UCSD-AML1 (cell line): ENCODE results near the gene UPK2.
A peak's percentile ranks its signal among the peaks of the same experiment; 100 is the strongest.
"Not testable (repeated sequence)": the region's sequence is repeated elsewhere in the genome, so short reads cannot be mapped to it uniquely, and the experiment has no call there.

Experiments
- DNase-seq: peaks from one replicate; lab custom pipeline; 2025; ENCODE audit not compliant: unreplicated experiment; lab: John Stamatoyannopoulos, UW

UPK2 gene

DNA sequence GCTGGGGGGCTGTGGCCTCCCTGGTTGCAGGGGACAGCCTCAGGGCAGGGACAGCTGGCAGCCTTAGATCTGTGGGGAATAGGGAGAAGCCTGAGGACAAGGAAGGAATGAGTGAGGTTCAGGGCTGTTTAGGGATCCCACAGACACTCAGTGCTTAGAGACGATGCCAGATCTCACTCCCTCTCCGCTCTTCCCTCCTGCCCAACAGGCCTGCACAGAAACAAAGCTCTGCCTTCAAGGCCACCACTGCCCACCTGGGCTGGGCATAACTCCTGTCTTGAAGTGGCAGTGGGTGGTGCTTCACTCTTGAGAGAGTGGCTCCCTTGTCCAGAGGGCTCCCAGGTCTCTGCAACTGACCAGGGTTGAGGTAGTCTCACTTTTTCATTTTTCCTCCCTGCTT lies 28.7 kb downstream of the UPK2 start:
- no peak for DNase-seq

DNA sequence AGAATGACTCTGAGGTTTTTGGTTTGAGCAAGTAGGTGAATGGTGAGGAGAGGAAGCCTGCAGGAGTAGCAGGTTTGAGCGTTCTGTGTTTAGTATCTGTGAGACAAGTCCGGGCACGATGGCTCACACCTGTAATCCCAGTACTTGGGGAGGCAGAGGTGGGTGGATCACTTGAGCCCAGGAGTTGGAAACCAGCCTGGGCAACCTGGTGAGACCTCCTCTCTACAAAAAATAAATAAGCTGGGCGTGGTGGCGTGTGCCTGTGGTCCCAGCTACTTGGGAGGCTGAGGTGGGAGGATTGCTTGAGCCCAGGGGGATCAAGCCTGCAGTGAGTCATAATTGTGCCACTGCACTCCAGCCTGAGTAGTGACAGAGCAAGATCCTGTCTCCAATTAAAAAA lies 32.2 kb downstream of the UPK2 start:
- no peak for DNase-seq

DNA sequence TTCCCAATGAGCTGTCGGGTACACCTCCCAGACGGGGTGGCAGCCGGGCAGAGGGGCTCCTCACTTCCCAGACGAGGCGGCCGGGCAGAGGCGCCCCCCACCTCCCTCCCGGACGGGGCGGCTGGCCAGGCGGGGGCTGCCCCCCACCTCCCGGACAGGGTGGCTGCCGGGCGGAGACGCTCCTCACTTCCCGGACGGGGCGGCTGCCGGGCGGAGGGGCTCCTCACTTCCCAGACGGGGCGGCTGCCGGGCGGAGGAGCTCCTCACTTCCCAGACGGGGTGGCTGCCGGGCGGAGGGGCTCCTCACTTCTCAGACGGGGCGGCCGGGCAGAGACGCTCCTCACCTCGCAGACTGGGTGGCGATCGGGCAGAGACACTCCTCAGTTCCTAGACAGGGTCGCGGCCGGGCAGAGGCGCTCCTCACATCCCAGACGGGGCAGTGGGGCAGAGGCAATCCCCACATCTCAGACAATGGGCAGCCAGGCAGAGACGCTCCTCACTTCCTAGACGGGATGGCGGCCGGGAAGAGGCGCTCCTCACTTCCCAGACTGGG lies 35.5 kb downstream of the UPK2 start:
- DNase-seq = not testable (repeated sequence)

DNA sequence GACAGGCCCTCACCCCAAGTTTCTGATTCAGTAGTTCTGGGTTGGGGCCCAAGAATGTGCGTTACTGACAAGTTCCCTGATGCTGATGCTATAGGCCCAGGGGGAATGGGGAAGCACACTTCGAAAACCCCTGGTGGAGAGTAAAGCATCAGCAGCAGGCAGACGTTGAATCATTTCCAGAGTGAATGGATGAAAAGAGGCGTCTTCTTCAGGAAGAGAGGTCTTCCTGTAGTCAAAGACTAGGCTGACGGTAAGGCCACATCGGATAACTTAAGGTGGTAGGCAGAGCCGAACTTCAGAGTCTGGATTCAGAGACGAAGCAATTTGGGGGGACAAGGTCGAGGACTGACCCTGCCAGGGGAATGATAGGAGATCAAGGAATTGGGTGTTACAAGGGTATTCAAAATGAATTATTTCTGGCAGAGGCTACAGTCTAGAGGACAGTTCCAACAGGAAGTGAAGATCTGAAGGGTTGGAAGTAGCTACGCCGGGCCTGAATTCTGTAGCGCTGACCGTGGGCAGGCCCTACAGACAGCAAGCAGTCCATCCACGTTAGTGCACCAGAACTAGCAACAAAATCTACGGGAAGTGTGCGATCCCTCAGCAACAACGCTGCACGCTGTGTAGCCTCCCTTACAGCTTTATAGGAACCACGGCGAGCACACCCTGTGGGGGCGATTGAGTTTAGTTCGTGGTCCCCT lies 41.0 kb downstream of the UPK2 start:
- peak; percentile 44 for DNase-seq

DNA sequence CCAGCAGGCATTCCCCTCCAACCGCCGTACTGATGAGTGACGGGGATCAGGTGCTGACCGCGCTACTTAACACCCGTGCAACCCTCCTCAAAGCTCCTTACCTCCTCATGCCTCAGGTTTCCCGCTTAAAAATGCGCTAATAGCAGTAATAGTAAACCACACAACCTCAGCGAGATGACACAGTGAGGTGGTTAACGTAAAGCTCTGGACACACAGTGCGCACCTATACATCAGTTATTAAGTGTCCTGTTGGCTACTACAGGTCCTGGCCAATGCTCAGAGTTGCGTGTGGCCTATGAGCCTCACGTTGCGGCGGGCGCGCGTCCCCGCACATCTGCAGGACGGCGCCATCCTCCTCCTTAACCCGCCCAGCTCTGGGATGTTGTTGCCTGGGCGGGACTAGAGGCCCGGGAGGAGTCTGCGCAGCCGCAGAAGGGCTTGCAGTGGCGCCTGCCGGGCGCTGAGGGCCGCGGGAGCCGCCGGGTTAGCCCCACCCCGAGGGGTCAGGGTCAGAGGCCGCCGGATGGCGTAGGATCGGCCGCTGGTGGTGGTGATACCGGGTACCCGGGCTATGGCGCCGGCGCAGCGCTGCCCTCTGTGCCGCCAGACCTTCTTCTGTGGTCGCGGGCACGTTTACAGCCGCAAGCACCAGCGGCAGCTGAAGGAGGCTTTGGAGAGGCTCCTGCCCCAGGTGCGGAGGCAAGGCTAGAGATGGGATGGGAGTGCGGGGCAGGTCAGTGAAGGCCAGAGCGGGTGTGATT lies 41.7 kb downstream of the UPK2 start, which contains the start of gene CENATAC:
TSS of gene CENATAC (plus strand) at position 512 of the 761 bp plus-strand sequence. CDS start at position 572, 60 bp downstream.
- peak; percentile 95 for DNase-seq

DNA sequence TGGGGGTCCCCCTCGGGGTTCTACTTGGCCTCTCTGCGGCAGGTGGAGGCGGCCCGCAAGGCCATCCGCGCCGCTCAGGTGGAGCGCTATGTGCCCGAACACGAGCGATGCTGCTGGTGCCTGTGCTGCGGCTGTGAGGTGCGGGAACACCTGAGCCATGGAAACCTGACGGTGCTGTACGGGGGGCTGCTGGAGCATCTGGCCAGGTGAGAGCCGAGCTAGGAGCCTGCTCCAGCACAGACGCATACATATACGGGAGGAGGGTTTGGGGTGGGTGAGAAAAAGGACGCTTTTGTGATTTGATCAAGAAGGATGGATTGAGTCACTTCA lies 42.3 kb downstream of the UPK2 start:
- no peak for DNase-seq

DNA sequence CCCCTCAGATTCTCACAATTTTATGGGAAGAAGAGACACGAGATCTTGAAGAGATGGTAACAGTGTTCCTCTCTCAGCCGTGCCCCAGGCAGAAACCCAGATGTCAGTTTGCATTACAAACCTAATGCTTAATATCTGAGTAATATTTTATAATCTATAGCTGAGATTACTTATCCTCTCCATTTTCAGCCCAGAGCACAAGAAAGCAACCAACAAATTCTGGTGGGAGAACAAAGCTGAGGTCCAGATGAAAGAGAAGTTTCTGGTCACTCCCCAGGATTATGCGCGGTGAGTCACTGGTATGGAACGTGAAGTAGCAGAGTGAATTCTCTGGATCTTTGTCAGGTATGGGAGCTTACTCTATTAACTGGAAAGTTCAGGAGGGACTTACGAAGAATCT lies 42.7 kb downstream of the UPK2 start:
- DNase-seq = no peak

DNA sequence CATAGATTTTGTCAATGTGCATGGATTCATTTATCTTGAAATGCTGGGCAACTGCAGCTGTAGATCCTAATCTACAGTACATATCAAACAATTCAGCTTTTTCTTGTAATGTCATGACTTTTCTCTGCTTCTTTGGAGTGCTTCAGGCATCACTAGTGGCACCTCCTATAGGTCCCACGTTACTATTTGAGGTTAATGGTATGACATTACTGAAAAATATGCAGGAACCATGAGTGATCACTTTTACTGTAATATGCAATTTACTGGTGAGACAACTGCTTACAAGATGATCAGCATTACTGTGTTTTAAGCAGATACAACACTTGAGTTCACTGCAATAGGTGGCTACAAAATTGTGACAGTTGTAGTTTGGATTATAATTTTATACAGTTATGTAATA lies 44.8 kb downstream of the UPK2 start:
- DNase-seq = no peak

DNA sequence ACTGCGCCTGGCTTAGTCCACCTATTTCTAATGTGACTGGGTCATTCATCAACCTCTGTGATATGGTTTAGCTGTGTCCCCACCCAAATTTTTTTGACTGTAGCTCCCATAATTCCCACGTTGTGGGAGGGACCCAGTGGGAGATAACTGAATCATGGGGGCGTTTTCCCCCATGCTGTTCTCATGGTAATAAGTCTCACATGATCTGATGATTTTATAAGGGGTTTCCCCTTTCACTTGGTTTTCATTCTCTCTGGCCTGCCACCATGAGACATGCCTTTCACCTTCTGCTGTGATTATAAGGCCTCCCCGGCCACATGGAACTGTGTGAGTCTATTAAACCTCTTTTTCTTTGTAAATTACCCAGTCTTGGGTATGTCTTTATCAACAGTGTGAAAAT lies 50.6 kb downstream of the UPK2 start:
- DNase-seq = no peak
